ENCODE data around the gene PTEN. TPM values are rescaled to one million over a fixed set of nuclear protein-coding genes. Genes with fewer than 3 reads are reported as not detected.
"Not testable (repeated sequence)": the region's sequence is repeated elsewhere in the genome, so short reads cannot be mapped to it uniquely, and the experiment has no call there.

The PTEN gene
- total RNA-seq, 4 donors from 2014 or later: 69.1 to 141 (median 91.8) TPM

DNA sequence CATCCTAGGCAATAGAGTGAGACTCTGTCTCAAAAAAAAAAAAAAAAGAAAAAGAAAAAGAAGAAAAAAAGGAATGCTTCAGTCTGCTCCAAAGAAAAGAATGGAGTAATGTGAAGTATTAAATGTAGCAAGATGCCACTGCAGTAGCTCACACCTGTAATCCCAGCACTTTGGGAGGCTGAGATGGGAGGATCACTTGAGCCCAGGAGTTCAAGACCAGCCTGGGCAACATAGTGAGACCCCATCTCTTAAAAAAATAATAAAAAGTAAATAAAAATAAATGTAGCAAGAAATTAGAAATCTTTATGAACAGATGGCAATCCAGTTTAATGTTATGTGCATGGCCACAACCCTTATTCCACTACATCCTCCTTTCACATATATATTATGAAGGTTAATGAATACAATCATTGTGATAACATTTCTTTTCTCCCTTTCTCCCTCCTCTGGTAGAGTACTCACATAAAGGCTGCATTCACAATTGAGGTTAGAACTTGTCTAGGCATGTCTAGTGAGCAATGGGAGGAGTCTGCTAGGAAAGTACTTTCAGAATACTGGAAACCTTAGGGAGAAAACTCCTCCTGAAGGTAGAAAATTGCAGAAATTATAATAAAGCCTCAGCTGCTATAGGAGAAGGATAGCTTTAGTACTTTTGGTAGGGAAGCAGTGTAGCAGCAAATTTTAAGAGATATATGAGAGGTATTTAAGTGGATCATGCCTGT, 20.5 kb upstream of the PTEN start:
- no peaks in the 10 kb centered on the region for H3K9me3 ChIP-seq
- H3K36me3 ChIP-seq: no peaks in the 10 kb centered on the region
- H3K27ac ChIP-seq: no peak overlapping the region
- DNase-seq (ENCODE audit: low spot score in 2 of 2): no peak
- no peaks in the 10 kb centered on the region for H3K27me3 ChIP-seq
- H3K4me1 ChIP-seq: peaks cover 6% of the 10 kb centered on the region
- H3K4me3 ChIP-seq: no peak overlapping the region
- no peak for TF ChIP-seq POLR2AphosphoS5 (IDR thresholded peaks at IDR 0.05)
- no peak for TF ChIP-seq EP300 (IDR thresholded peaks at IDR 0.05)
- no peak for TF ChIP-seq POLR2A (IDR thresholded peaks at IDR 0.05)
- TF ChIP-seq, protein P1, sequence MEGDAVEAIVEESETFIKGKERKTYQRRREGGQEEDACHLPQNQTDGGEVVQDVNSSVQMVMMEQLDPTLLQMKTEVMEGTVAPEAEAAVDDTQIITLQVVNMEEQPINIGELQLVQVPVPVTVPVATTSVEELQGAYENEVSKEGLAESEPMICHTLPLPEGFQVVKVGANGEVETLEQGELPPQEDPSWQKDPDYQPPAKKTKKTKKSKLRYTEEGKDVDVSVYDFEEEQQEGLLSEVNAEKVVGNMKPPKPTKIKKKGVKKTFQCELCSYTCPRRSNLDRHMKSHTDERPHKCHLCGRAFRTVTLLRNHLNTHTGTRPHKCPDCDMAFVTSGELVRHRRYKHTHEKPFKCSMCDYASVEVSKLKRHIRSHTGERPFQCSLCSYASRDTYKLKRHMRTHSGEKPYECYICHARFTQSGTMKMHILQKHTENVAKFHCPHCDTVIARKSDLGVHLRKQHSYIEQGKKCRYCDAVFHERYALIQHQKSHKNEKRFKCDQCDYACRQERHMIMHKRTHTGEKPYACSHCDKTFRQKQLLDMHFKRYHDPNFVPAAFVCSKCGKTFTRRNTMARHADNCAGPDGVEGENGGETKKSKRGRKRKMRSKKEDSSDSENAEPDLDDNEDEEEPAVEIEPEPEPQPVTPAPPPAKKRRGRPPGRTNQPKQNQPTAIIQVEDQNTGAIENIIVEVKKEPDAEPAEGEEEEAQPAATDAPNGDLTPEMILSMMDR (IDR thresholded peaks at IDR 0.05): no peak

DNA sequence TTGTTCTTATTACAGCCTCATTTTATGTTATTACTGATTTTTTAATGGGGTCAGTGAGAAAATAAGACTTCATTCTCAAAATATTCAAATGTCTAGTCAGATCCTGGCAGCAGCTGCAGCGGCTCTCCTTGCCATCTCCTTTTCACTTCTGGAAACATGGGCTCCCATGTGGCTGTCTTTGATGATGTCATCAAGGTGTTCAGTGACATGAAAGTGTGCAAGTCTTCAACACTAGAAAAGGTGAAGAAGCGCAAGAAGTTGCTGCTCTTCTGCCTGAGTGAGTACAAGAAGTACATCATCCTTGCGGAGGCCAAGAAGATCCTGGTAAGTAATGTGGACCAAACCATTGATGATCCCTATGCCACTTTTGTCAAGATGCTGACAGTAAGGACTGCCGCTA, 19.7 kb upstream of the PTEN start:
- no peak for TF ChIP-seq POLR2AphosphoS5 (IDR thresholded peaks at IDR 0.05)
- no peak for DNase-seq (ENCODE audit: low spot score in 2 of 2)
- 98% methylated on average over 4 of the region's 4 CpGs for WGBS

DNA sequence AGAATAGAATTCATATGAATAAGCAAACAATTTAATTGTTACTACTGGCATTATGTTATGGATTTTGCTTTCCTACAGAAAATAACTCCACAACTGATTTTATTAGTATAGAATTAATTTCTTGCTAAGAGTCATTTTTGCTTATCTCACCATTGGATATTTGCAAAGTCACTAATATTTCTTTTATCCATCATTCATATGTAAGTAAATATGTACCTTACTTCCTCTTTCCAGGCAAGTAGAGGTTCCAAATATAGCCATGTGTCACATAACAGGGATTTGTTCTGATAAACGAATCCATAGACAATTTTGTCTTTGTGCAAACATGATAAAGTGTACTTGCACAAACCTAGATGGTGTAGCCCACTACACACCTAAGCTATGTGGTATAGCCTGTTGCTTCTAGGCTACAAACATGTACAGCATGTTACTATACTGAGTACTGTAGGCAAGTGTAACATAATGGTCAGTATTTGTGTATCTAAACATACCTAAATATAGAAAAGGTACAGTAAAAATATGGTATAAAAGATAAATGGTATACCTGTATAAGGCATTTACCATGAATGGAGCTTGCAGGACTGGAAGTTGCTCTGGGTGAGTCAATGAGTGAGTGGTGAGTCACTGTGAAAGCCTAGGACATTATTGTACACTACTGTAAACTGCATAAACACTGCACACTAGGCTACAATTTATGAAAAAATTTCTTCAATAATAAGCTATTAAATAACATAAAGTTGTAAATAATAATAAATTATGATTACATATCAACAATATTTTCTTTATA, 18.4 kb upstream of the PTEN start:
- 46% methylated on average over 1 of the region's 1 CpG for WGBS
- H3K27me3 ChIP-seq: no peaks in the 10 kb centered on the region
- no peaks in the 10 kb centered on the region for H3K36me3 ChIP-seq
- H3K4me3 ChIP-seq: no peak overlapping the region
- no peak overlapping the region for H3K27ac ChIP-seq
- peaks cover 6% of the 10 kb centered on the region for H3K4me1 ChIP-seq
- no peaks in the 10 kb centered on the region for H3K9me3 ChIP-seq
- no peak for DNase-seq (ENCODE audit: low spot score in 2 of 2)
- no peak for TF ChIP-seq EP300 (IDR thresholded peaks at IDR 0.05)
- TF ChIP-seq, protein P1 (IDR thresholded peaks at IDR 0.05): no peak

More for the DNA sequence above, 19.7 kb upstream of the PTEN start:
- Histone ChIP-seq H3K27me3 (no peaks in the 10 kb centered on the region), H3K4me3 (no peak overlapping the region), H3K36me3 (no peaks in the 10 kb centered on the region), H3K27ac (no peak overlapping the region), H3K9me3 (no peaks in the 10 kb centered on the region), H3K4me1 (peaks cover 6% of the 10 kb centered on the region)

DNA sequence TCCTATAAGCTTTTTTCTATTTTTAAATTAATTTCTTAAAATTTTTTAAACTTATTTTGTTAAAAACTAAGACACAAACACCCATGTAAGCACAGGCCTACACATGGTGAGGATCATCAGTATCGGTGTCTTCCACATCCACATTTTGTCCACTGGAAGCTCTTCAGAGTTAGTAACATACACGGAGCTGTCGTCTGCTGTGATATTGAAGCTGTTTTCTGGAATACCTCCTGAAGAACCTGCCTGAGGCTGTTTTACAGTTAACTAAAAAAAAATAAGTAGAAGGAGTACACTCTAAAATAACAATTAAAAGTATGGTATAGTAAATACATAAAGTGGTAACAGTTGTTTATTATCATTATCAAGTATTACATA, 17.8 kb upstream of the PTEN start:
- H3K27ac ChIP-seq: no peak overlapping the region
- H3K36me3 ChIP-seq: no peaks in the 10 kb centered on the region
- no peak for DNase-seq (ENCODE audit: low spot score in 2 of 2)
- H3K4me3 ChIP-seq: no peak overlapping the region
- WGBS: 83% methylated on average over 3 of the region's 3 CpGs
- H3K4me1 ChIP-seq: peaks cover 6% of the 10 kb centered on the region
- TF ChIP-seq POLR2AphosphoS5 (IDR thresholded peaks at IDR 0.05) (no peak), POLR2A (IDR thresholded peaks at IDR 0.05) (no peak), EP300 (IDR thresholded peaks at IDR 0.05) (no peak)
- TF ChIP-seq, protein P1 (IDR thresholded peaks at IDR 0.05): no peak
- H3K27me3 ChIP-seq: no peaks in the 10 kb centered on the region
- no peaks in the 10 kb centered on the region for H3K9me3 ChIP-seq

DNA sequence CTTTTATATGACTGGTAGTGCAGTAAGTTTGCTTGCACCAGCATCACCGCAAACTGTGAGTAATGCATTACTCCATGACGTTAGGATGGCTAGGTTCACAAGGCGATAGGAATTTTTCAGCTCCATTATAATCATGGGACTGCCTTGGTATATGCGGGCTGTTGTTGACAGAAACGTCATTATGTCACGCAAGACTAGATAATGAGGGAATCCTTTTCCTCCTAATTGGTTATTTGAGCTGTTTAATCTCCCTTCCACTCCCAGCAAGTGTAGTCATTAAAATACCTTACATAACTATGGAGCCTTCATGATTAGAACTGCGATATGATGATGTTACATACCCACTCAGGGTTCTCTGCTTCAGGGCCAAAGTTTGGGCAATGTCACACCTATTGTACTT, 17.4 kb upstream of the PTEN start:
- H3K36me3 ChIP-seq: no peaks in the 10 kb centered on the region
- no peak overlapping the region for H3K27ac ChIP-seq
- 82% methylated on average over 7 of the region's 7 CpGs for WGBS
- H3K9me3 ChIP-seq: no peaks in the 10 kb centered on the region
- peaks cover 6% of the 10 kb centered on the region for H3K4me1 ChIP-seq
- TF ChIP-seq, protein P1 (IDR thresholded peaks at IDR 0.05): no peak
- TF ChIP-seq POLR2AphosphoS5 (IDR thresholded peaks at IDR 0.05) (no peak), POLR2A (IDR thresholded peaks at IDR 0.05) (no peak), EP300 (IDR thresholded peaks at IDR 0.05) (no peak)
- no peaks in the 10 kb centered on the region for H3K27me3 ChIP-seq
- no peak for DNase-seq (ENCODE audit: low spot score in 2 of 2)
- H3K4me3 ChIP-seq: no peak overlapping the region

DNA sequence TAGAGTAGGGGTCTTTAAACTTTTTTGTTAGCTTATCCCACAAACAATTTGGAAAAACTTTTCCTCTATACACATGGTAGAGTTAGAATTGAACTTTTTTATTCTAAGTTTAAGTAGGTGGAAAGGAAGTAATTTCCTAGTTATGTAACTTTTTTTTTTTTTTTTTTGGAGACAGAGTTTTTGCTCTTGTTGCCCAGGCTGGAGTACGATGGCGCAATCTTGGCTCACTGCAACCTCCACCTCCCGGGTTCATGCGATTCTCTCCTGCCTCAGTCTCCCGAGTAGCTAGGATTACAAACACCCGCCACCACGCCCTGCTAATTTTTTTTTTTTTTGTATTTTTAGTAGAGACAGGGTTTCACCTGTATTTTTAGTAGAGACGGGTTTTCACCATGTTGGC, 16.7 kb upstream of the PTEN start:
- not testable (repeated sequence) for H3K4me3 ChIP-seq; H3K9me3 ChIP-seq; H3K27me3 ChIP-seq; H3K36me3 ChIP-seq; H3K27ac ChIP-seq; DNase-seq (ENCODE audit: low spot score in 2 of 2); H3K4me1 ChIP-seq
- WGBS: 87% methylated on average over 8 of the region's 8 CpGs
